ENCODE data around the gene KIF25.

KIF25 gene

DNA sequence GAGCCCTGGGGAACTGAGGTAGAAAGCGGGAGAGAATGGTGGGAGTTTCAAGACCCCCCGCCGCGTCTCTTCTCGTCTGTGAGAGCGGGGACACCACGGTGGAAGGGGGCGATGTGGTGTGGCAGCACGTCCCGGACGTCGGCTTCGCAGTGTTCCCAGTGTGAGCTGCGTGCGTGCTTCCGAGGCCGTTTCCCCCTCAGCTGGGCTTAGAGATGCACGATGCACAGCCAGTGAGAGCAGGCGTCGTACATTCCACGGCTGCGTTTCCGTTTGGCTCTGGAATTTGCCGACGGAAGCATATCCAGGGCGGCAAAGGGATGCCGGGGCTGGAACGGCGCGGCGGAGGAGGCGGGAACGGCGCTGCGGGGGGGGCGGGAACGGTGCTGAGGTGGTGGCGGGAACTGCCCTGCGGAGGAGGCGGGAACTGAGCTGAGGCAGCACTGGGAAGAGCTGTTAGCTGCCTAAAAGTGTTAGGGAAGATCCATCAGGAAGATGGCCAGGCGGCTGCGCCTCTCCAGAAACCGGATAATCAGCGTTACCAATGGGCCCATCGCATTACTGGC lies 37.7 kb downstream of the KIF25 start:
- no peak for DNase-seq (ENCODE audit: low read depth, low spot score)

DNA sequence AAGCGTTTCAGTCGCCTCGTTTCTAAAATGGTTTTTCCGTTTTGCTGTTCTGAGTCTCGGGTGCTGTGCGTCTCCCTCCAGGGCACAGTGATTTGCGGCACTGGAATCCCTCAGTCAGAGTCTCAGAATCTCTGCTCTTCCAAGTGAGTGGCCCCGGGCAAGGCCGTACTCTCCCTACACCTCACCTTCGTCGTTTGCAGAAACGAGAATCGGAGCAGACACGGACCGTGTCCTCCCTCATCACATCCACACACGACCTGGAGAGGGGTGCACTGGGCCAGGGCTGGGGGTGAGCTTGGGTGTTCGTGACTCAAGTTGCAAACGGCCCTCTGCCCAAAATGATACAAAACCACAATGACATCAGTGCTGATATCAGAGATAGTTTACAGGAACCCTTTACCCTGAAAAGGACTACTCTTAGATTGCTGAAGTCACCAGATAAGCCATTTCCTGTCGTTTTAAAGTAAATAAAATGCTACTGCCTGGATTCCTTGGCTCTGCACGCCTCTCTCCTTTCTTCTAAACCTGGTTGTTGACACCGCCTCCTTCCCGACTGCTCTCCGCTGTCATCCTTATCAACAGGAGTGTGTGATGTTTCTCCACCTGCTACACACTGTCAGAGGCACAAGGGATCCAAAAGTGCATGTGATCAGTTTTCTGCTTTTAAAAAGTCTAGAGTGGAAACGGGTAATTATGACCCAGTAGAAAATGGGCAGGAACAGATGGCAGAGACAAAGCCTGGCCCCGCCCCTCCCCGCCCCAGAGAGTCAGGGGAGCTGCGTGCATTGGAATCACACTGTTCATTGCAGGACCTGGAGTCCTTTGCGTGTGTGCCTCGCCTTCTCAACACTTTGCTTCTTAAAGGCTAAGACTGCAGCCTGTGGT lies 38.4 kb downstream of the KIF25 start:
- no peak for DNase-seq (ENCODE audit: low read depth, low spot score)

DNA sequence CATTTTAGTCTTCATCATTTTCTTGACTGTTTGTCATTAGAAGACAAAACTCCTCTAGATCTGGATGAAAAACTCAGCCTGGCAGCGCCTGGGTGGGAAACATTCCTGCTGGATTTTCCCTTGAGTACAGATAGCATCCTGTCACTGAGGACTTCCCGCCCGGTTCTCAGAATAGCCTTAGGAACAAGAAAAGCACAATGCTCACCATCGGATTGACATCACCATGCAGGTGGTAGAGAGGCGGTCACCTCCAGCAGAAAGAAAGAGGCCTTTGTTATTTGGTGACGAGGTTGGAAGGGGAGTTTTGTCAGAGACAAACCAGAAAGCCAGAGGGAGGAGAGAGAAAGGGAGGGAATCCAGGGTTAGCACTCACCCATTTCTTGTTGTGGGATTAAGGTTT lies 39.8 kb downstream of the KIF25 start:
- no peak for DNase-seq (ENCODE audit: low read depth, low spot score)

DNA sequence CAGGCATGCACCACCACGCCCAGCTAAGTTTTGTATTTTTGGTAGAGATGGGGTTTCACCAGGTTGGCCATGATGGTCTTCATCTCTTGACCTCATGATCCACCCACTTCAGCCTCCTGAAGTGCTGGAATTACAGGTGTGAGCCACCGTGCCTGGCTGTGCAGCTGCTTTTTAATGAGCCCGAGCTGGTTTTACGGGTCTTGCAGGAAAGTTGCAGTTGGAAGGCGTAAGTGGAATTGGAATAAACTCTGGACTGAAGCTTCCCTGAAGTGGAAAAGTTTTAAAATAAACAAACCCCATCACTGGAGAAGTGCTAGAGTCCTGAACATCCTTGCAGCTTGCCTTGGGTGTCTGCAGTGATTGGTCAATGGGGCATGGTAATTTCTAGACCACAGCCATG lies 40.4 kb downstream of the KIF25 start:
- DNase-seq (ENCODE audit: low read depth, low spot score), result no peak

DNA sequence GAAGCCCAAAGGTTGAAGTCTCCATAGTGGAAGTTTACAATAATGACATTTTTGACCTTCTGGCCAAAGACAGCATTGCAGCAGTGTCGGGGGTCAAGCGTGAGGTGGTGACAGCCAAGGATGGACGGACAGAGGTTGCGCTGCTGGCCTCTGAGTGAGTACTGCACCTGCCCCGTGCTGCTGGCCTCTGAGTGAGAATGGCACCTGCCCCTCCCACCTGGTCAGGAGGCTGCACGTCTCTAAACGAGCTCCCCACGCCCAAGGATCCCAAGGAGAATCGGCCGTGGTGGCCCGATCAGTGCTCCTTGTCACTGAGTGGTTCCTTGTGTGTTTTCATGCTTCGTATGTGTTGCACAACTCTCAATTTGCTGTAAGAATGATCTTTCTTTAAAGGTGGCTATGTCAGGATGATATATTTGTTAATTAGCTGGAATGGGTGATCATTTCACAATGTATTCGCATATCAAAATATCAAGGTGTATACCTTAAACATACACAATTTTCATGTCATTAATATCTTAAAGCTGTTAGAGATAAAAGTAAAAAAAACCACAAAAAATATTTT lies 41.2 kb downstream of the KIF25 start:
- DNase-seq (ENCODE audit: low read depth, low spot score), result no peak

DNA sequence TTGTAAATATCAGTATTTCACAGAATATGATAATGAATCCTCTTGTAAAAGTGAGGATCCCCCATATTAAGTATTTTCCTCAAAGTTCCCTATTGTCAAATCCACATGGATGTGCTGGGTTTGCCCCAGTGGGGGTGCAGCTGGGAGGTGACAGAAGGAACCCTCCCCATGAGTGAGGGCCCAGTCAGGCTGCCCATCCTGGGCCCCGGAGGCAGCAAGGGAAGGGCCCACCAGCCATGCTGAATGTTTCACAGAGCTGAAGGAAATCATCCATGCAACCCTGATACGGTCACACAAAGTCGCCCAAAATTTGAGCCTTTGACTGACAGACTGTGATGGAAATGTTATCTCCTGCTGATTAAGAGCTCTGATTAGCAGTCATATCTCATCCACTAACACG lies 41.8 kb downstream of the KIF25 start:
- no peak for DNase-seq (ENCODE audit: low read depth, low spot score)

DNA sequence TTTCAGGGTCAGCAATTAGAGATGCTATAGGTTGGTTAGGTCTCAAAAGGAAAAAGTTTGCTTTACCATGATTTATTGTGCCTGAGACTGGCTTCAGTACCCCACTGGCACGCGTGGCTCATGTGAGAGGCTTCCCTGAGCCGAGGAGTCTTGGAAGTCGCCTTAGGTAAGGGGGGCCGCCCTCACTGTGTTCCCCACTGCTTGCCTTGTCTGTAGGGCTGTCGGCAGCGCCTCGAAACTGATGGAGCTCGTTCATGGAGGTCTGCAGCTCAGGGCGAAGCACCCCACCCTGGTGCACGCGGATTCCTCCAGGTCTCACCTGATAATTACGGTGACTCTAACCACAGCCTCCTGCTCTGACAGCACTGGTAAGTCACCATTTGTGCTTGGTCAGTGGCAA lies 42.4 kb downstream of the KIF25 start:
- no peak for DNase-seq (ENCODE audit: low read depth, low spot score)

DNA sequence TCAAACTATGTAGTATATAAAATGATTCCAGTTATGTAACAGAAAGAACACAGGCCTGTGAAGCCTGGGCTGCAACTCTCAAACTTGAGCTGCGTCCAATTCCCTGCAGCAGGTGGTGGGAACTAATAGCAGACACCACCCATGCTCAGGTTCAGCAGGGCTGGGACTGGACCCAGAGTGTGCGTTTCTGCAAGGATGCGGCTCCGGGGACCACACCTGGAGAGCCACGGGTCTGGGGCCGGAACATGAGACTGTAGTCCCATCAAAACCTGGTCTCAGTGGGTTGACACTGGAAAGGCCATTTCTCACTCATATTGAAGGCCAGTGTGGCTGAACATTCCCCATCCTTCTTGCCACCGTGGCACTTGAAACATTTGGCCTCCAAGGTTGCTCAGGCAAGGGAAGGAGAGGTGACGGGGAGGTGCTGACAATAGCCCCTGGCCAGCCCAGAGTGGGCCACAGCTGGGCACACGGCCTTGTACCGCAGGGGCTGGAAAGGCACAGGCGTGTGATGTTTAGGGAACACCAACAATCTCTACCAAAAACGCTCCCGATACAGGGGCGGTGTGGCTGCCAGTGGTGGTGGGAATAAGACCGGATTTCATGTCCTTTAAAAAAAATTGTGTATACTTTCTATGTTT lies 43.5 kb downstream of the KIF25 start:
- no peak for DNase-seq (ENCODE audit: low read depth, low spot score)

DNA sequence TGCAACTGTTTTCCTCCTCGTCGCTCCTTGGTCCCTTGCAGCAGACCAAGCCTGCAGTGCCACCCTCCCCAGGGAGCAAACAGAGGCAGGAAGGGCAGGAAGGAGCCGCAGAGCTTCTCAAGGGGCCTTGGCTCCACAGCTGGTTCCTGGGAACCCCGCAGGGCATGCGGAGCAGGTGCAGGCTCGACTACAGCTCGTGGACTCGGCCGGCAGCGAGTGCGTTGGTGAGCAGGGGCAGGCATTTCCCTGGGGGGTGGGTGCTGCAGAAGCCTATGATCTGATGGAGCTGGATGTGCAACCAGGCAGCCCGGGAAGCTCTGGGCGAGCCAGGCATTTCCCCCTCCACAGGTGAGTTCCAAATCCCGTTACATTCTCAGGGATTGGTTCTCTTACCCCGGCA lies 44.5 kb downstream of the KIF25 start:
- DNase-seq (ENCODE audit: low read depth, low spot score), result no peak

DNA sequence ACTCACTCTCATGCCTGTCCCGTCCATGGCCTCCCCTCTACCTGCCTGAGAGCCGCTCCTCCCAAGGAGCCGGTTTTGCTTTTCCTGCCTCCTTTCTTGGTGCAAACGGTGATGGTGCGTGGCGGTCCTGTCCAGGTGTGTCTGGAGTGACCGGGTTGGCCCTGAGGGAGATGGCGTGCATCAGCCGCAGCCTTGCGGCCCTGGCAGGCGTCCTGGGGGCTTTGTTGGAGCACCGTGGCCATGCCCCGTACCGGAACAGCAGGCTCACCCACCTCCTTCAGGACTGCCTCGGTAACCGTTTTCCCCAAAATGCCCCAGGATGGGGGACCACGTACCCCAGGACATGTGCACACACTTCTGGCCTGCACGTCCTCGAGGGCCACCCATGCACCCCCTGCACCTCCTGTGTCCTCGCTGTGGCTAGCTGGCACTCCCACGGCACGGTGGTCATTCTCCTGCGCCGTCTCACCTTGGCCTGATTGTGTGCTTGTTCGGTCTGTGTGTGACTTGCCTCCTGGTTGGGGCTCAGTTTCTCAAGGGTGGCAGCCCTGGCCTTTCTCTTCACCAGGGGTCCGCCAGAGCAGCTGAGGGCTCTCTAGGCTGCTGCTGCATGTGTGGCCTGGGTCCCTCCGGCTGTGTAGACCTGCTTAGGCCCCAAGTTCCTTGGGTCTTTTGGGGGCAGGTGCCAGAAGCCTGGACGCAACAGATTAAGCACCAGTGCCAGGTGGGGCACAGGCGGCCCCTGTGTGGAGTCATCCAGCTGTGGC lies 45.1 kb downstream of the KIF25 start:
- DNase-seq (ENCODE audit: low read depth, low spot score), result no peak

DNA sequence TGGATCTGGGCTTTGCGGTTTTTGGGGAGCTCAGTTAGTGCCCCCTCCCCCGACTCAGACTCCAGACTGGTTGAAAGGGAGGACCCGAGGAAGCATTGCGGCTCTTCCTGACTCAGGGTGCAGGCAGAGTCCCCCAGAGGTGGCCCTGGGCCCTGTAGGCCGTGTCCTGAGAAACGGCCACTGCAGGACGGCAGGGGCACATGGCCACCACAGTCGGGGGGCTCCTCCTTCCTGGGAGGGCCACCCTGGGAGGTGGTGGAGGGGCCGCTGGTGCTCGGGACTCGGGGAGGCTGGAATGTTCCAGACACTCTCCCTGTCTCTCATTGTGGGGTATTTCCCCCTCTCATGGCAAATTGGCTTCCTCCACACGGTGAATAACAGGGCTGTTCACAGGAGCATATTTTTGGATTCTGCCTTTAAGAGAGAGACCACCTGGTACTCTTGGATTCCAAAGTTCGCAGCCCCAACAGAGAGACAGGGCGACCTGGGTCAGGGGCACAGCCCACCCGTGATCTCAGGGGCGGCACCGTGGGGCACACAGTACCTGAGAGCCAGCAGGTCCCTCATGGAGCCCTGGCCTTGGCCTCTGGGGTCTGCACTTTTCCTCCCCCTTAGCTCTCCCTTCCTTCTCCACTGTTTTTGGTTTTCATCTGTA lies 45.8 kb downstream of the KIF25 start:
- DNase-seq (ENCODE audit: low read depth, low spot score), result no peak

DNA sequence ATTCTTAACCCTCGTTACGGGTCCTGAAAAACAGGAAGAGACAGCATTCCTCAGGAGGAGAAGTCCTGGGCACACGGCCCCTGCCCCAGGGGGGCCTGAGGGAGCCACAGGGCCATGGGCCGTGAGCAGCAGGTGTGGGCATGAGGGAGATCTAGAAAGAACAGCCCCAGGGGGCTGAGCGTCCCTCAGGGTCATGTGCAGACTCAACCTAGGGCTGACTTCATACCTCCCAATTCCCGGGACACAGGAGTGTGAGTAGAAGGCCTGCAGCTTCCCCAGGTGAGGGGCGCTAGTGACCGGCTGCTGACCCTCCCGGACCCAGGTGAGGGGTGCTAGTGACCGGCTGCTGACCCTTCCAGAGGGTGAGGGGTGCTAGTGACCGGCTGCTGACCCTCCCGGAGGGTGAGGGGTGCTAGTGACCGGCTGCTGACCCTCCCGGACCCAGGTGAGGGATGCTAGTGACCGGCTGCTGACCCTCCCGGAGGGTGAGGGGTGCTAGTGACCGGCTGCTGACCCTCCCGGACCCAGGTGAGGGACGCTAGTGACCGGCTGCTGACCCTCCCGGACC lies 46.5 kb downstream of the KIF25 start:
- DNase-seq (ENCODE audit: low read depth, low spot score), result no peak

DNA sequence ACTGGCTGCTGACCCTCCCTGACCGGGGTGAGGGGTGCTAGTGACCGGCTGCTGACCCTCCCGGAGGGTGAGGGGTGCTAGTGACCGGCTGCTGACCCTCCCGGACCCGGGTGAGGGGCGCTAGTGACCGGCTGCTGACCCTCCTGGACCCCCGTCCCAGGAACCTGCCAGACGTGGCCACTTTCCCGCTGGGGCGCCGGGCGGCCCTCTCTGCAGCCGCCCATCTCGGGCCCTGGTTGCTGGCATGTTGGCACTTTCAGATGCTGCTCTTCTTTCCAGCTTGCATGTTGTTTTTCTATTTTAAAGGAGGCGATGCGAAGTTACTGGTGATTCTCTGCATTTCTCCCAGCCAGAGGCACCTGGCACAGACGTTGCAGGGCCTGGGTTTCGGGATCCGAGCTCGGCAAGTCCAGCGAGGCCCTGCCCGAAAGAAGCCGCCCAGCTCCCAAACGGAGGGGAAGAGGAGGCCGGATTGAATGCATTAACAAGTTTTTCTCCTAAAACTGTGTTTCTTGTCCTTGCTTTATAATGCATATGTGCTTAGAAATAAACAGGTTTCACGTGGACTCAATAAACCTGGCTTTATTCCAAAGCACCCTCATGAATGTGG lies 47.2 kb downstream of the KIF25 start:
- DNase-seq (ENCODE audit: low read depth, low spot score), result no peak

DNA sequence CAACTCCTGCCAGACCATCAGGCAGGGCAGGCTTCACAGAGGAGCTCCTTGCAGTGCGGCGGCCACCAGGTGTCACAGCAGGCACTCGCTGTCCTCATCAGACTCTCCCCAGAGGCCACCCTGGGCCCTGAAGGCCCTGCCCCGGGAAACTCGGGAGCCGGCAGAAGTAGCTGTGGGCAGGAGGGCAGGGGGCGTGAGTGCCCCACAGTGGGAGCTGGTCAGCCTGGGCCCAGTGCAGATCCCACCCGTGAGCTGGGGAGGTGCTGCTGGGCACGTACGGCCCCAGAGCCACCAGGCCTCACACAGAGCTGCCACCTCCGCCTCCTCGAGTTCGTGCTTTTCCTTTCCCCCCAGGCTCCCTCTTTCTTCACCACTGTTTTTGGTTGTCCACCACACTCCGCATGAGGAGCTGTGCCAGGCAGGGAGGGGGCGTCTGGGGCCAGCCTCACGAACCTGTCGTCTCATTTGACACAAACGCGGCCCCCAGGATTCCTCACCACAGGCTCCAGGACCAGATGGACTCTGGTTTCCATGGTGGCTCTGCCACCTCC lies 47.7 kb downstream of the KIF25 start:
- DNase-seq (ENCODE audit: low read depth, low spot score), result no peak

DNA sequence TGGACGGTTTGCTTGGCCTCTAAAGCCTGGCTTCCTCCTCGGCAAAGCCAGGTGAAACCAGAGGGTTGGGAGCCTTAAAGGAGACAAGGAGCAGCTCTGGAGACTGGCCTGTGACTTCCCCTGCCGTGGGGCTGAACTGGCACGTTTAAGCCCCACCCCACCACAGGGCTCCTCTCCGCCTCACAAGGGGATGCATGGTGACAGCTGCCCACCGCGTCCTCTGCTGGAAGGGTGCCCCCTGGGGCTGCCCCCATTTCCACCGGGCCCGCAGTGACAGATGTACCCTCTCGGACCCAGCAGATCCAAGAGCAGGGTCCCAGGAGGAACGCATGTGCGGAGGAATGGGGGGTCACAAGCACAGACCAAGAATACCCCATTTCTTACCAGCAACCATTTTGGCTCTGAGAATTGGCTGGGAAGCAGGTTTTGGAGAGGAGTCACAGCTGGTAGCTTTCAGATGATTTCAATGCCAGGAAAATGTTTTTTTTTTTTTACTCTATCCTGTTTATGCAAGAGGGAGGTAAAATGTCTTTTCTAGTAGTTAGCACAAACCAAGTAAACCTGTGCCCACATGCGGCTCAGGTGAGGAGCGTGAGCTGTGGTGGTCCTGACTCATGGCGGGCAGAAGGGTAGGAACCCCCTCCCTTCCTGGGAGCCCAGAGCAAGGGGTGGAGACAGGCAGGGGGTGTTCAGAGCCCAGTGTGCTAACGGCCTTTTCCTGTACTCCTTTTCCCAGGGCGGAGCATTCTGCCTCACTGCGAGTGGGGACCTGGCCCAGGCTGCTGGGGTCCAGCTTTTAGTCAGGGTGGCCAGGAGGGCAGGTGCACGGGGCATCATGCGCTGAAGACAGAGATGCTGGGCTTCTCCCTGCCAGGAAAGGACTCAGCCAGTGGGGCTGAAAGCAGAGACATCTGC lies 48.5 kb downstream of the KIF25 start:
- no peak for DNase-seq (ENCODE audit: low read depth, low spot score)

DNA sequence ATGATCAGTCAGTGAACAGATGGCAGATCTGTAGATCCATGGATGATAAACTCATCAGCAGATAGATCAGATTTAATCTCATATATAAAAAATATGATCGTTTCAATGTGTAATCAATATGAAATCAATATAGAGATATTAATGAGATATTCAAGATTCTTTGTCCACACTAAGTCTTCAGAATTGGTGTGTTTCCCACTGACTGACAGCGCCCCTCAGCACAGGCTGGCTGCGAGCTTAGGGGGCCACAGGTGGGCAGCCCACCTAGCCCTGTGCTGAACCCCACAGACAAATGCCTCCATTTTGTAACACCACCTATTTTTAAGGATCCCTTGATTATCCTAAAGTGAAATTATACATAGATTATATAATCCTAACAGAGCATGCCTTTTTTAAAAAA lies 49.2 kb downstream of the KIF25 start:
- DNase-seq (ENCODE audit: low read depth, low spot score), result no peak

DNA sequence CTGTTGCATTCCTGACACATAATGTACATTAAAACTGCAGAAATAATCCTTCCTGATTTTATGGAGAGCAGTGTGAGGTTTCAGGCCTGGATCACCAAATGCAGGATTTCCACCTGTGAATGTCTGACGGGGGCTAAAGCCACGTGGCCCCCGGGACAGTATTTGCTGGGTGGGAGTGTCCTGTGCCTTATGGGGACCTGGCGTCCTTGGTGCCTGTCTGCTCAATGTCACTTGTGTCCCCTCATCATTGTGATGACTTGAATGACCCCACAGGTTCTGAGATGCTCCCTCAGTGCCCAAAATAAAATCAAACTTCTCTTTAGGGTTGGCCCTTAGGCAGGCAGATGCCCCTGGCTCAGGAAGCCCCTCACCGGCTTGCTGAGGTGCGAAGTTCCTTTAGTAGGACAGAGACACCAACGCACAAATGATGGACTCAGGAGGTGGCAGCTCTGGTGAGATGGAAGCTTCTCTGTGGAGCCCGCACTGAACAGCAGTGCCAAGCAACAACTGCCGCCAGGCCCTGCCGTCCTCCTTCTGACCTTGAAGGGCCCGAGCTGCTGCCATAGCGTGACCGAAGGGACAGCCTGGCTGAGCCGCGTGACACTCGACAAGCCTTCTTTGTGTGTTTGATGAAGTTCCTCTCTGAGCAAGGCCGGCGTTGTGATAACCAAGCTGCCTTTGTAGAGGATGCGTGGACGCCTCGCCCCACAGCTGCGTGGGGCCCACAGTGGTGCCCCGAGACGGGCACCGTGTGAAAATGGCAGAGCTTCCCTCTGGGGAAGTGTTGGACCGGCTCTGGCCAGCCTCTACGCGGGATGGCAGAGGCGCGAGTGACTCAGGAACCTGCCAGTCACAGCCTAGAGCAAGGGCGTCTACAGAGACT lies 50.6 kb downstream of the KIF25 start:
- no peak for DNase-seq (ENCODE audit: low read depth, low spot score)

DNA sequence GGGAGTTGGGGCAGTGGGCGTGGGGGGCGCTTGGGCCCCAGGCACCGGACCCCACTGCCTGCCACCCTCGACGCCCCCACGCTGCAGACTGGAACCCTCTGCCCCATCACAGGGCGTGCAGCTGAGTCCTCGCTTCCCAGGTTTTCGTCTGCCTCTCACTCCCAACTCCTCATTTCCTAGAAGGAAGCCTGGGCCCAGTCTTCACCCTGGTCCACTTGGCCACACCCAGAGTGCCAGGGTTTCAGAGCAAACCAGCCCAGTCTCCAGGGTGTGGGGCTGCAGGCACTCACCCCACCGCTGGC lies 51.2 kb downstream of the KIF25 start:
- no peak for DNase-seq (ENCODE audit: low read depth, low spot score)

Measured in activated naive CD8-positive, alpha-beta T cell treated with anti-CD3 and anti-CD28 coated beads, Interleukin-2, amount 50 U/mL, for 16 hours (primary cell).